ENCODE data around the gene VARS2.

Gene VARS2

DNA sequence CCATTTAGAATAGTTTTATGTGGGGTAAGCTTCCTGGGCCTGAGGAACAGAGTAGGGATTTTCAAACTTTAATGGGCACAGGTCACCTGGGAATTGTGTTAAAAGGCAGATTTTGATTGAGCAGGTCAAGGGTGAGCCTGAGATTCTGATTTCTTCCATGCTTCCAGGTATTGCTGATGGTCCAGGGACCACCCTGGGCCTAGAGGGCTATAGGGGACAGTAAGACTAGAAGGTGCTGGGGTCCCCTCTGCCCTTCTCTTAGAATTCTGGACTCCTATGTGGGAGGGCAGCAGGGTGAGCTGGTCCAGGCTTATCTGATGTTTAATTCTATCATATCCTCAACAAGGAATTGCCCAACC, 27.2 kb upstream of the VARS2 start:
- no peaks in the 10 kb centered on the region for H4K20me1 ChIP-seq (ENCODE audit: insufficient read depth, low read length, poor library complexity, severe bottlenecking)
- no peak overlapping the region for H3K9ac ChIP-seq (ENCODE audit: low read depth, low read length, poor library complexity, severe bottlenecking)
- H3K4me3 ChIP-seq (ENCODE audit: low read length, poor library complexity, severe bottlenecking): no peak overlapping the region
- no peaks in the 10 kb centered on the region for H3K79me2 ChIP-seq (ENCODE audit: insufficient read depth, low read length)
- no peak for TF ChIP-seq EZH2phosphoT487 (IDR thresholded peaks at IDR 0.05; ENCODE audit: borderline replicate concordance)
- TF ChIP-seq, protein P1, sequence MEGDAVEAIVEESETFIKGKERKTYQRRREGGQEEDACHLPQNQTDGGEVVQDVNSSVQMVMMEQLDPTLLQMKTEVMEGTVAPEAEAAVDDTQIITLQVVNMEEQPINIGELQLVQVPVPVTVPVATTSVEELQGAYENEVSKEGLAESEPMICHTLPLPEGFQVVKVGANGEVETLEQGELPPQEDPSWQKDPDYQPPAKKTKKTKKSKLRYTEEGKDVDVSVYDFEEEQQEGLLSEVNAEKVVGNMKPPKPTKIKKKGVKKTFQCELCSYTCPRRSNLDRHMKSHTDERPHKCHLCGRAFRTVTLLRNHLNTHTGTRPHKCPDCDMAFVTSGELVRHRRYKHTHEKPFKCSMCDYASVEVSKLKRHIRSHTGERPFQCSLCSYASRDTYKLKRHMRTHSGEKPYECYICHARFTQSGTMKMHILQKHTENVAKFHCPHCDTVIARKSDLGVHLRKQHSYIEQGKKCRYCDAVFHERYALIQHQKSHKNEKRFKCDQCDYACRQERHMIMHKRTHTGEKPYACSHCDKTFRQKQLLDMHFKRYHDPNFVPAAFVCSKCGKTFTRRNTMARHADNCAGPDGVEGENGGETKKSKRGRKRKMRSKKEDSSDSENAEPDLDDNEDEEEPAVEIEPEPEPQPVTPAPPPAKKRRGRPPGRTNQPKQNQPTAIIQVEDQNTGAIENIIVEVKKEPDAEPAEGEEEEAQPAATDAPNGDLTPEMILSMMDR (conservative IDR thresholded peaks at IDR 0.05; ENCODE audit: low read length): no peak
- H2AFZ ChIP-seq (ENCODE audit: low read length): no peak overlapping the region
- H3K4me1 ChIP-seq (ENCODE audit: insufficient read depth, low read length, poor library complexity, severe bottlenecking): no peaks in the 10 kb centered on the region
- no peaks in the 10 kb centered on the region for H3K36me3 ChIP-seq (ENCODE audit: insufficient read depth, low read length)
- H3K9me2 ChIP-seq (replicated peaks; ENCODE audit: low read depth, low read length): no peaks in the 10 kb centered on the region
- no peak overlapping the region for H3K4me2 ChIP-seq (ENCODE audit: low read depth, low read length, poor library complexity, severe bottlenecking)
- no peaks in the 10 kb centered on the region for H3K9me3 ChIP-seq (ENCODE audit: insufficient read depth, low read depth, low read length)
- H3K27me3 ChIP-seq (ENCODE audit: insufficient read depth, low read length, poor library complexity, severe bottlenecking): peaks cover 14% of the 10 kb centered on the region
- no peaks in the 10 kb centered on the region for H3F3A ChIP-seq (ENCODE audit: low read depth)

- no peak overlapping the region for H2AFZ ChIP-seq (ENCODE audit: low read length)
- H3K9me2 ChIP-seq (replicated peaks; ENCODE audit: low read depth, low read length): no peaks in the 10 kb centered on the region
- H3F3A ChIP-seq (ENCODE audit: low read depth): no peaks in the 10 kb centered on the region
- H3K36me3 ChIP-seq (ENCODE audit: insufficient read depth, low read length): no peaks in the 10 kb centered on the region
- H3K9ac ChIP-seq (ENCODE audit: low read depth, low read length, poor library complexity, severe bottlenecking): no peak overlapping the region
- no peaks in the 10 kb centered on the region for H4K20me1 ChIP-seq (ENCODE audit: insufficient read depth, low read length, poor library complexity, severe bottlenecking)
- no peaks in the 10 kb centered on the region for H3K9me3 ChIP-seq (ENCODE audit: insufficient read depth, low read depth, low read length)
- no peaks in the 10 kb centered on the region for H3K79me2 ChIP-seq (ENCODE audit: insufficient read depth, low read length)
- no peak overlapping the region for H3K4me3 ChIP-seq (ENCODE audit: low read length, poor library complexity, severe bottlenecking)
- H3K4me2 ChIP-seq (ENCODE audit: low read depth, low read length, poor library complexity, severe bottlenecking): no peak overlapping the region
- H3K27me3 ChIP-seq (ENCODE audit: insufficient read depth, low read length, poor library complexity, severe bottlenecking): peaks cover 14% of the 10 kb centered on the region
- H3K4me1 ChIP-seq (ENCODE audit: insufficient read depth, low read length, poor library complexity, severe bottlenecking): no peaks in the 10 kb centered on the region
- TF ChIP-seq, protein P1 (conservative IDR thresholded peaks at IDR 0.05; ENCODE audit: low read length): no peak
- TF ChIP-seq EZH2phosphoT487 (IDR thresholded peaks at IDR 0.05; ENCODE audit: borderline replicate concordance): no peak
Measured at GRCh38 chr6:30887901-30888815, 25.9 kb upstream of the VARS2 start.

DNA sequence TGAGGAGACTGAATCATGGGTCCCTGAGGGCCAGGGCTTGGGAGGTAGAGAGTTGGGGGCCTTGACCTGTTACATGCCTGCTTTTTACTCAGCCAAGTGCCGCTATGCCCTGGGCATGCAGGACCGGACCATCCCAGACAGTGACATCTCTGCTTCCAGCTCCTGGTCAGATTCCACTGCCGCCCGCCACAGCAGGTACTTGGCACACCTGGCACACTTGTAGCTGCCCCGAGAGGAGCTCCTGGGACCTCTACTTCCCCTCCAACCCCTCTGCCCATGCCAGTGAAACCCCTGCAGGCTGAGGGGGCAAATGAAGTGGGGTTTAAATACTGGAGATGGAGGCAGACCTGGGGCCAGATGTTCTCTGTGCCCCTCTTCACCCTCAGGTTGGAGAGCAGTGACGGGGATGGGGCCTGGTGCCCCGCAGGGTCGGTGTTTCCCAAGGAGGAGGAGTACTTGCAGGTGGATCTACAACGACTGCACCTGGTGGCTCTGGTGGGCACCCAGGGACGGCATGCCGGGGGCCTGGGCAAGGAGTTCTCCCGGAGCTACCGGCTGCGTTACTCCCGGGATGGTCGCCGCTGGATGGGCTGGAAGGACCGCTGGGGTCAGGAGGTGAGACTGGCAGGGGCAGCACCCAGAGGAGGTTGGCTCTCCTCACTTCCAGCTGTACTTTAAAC, 25.1 kb upstream of the VARS2 start:
- H3K9me3 ChIP-seq (ENCODE audit: insufficient read depth, low read depth, low read length): no peaks in the 10 kb centered on the region
- no peak for TF ChIP-seq EZH2phosphoT487 (IDR thresholded peaks at IDR 0.05; ENCODE audit: borderline replicate concordance)
- TF ChIP-seq, protein P1 (conservative IDR thresholded peaks at IDR 0.05; ENCODE audit: low read length): no peak
- H3K9ac ChIP-seq (ENCODE audit: low read depth, low read length, poor library complexity, severe bottlenecking): no peak overlapping the region
- H3K4me1 ChIP-seq (ENCODE audit: insufficient read depth, low read length, poor library complexity, severe bottlenecking): no peaks in the 10 kb centered on the region
- H3K27me3 ChIP-seq (ENCODE audit: insufficient read depth, low read length, poor library complexity, severe bottlenecking): peaks cover 14% of the 10 kb centered on the region
- H2AFZ ChIP-seq (ENCODE audit: low read length): no peak overlapping the region
- no peak overlapping the region for H3K4me2 ChIP-seq (ENCODE audit: low read depth, low read length, poor library complexity, severe bottlenecking)
- H3K36me3 ChIP-seq (ENCODE audit: insufficient read depth, low read length): no peaks in the 10 kb centered on the region
- H3F3A ChIP-seq (ENCODE audit: low read depth): no peaks in the 10 kb centered on the region
- H3K4me3 ChIP-seq (ENCODE audit: low read length, poor library complexity, severe bottlenecking): no peak overlapping the region
- H4K20me1 ChIP-seq (ENCODE audit: insufficient read depth, low read length, poor library complexity, severe bottlenecking): no peaks in the 10 kb centered on the region
- no peaks in the 10 kb centered on the region for H3K9me2 ChIP-seq (replicated peaks; ENCODE audit: low read depth, low read length)
- no peaks in the 10 kb centered on the region for H3K79me2 ChIP-seq (ENCODE audit: insufficient read depth, low read length)

All from Loucy (cell line).